B cell (primary cell): Measurements from ENCODE around the gene PABPC3. TPM values are rescaled to one million over a fixed set of nuclear protein-coding genes. Genes with fewer than 3 reads are reported as not detected.

Experiments used
- ATAC-seq: fragments of 200-7000 bp; cut with Tn5 transposase; one replicate; pipeline ENCODE4 v1.10.0; 2021; ENCODE audit warnings: low read depth, mild to moderate bottlenecking, moderate number of reproducible peaks, moderate library complexity
- CTCF ChIA-PET: fragments of 350-600 bp; sonication (Branson Sonifier 250); formaldehyde crosslinking; loops from one replicate; lab custom pipeline; 2021; ENCODE audit warnings: antibody characterized with exemption, inconsistent platforms; lab: Charles Lee
- POLR2A ChIA-PET: fragments of 350-600 bp; sonication (Branson Sonifier 250); formaldehyde crosslinking; loops from one replicate; lab custom pipeline; 2021; ENCODE audit warnings: antibody characterized with exemption; lab: Charles Lee
- DNase-seq: peaks from one replicate; pipeline ENCODE4 v3.0.0; 2013
- H2AFZ ChIP-seq: 2 replicates; pipeline ENCODE4 v1.6.1; 2012; ENCODE audit warnings: mild to moderate bottlenecking, low read depth, low read length; ENCODE audit not compliant: insufficient read depth, poor library complexity, severe bottlenecking
- H3K27ac ChIP-seq, 2 donors: 1 replicate in 1 of 2; 2 replicates in 1 of 2; pipeline ENCODE4 v1.5.1; 2012 to 2013; ENCODE audit warnings: low read length in 2 of 2, mild to moderate bottlenecking in 2 of 2, moderate library complexity in 1 of 2
- H3K27me3 ChIP-seq, 4 experiments: fragments of 200-600 bp in 1 of 4; sonication (generic) in 1 of 4; replicated peaks in 1 of 4; 1 replicate in 2 of 4; 2 replicates in 2 of 4; pipeline versions ENCODE4 v1.6.1 to v1.7.0; 2013 to 2016; ENCODE audit warnings: low read length in 3 of 4, mild to moderate bottlenecking in 2 of 4, mixed read lengths in 1 of 4, moderate library complexity in 1 of 4; ENCODE audit not compliant: insufficient read depth in 4 of 4, control insufficient read depth in 3 of 4; ENCODE audit errors: control extremely low read depth in 1 of 4
- H3K36me3 ChIP-seq, 2 experiments: replicated peaks in 1 of 2; 1 replicate in 1 of 2; 2 replicates in 1 of 2; pipeline versions ENCODE4 v1.6.1 to v1.7.1; 2013; ENCODE audit warnings: low read length in 1 of 2; ENCODE audit not compliant: insufficient read depth in 2 of 2, control insufficient read depth in 1 of 2; ENCODE audit errors: control extremely low read depth in 1 of 2, extremely low read depth in 1 of 2
- H3K4me1 ChIP-seq, 2 donors: fragments of 200-600 bp in 1 of 2; sonication (generic) in 1 of 2; 1 replicate in 1 of 2; 2 replicates in 1 of 2; pipeline versions ENCODE4 v1.5.1 to v1.6.1; 2013 to 2017; ENCODE audit warnings: low read length in 2 of 2; ENCODE audit not compliant: control insufficient read depth in 2 of 2, insufficient read depth in 2 of 2
- H3K4me2 ChIP-seq: replicated peaks from 2 replicates; pipeline ENCODE3; 2012; ENCODE audit warnings: mild to moderate bottlenecking, low read depth, low read length; ENCODE audit not compliant: poor library complexity, severe bottlenecking
- H3K4me3 ChIP-seq, 5 experiments: fragments of 200-600 bp in 1 of 5; sonication (generic) in 1 of 5; 1 replicate in 3 of 5; 2 replicates in 2 of 5; pipeline versions ENCODE4 v1.5.1 to v1.7.0; 2011 to 2016; ENCODE audit warnings: low read length in 4 of 5, mild to moderate bottlenecking in 4 of 5, low read depth in 2 of 5, control low read depth in 1 of 5, moderate library complexity in 1 of 5; ENCODE audit not compliant: insufficient read depth in 1 of 5; ENCODE audit errors: control extremely low read depth in 1 of 5, extremely low read depth in 1 of 5
- H3K79me2 ChIP-seq: fragments of 200-600 bp; sonication (generic); one replicate; pipeline ENCODE4 v1.6.0; 2016; ENCODE audit warnings: low read length; ENCODE audit not compliant: control insufficient read depth, insufficient read depth
- H3K9ac ChIP-seq: fragments of 200-600 bp; sonication (generic); 2 replicates; pipeline ENCODE4 v1.6.1; 2017; ENCODE audit warnings: mild to moderate bottlenecking, low read length, moderate library complexity
- H3K9me3 ChIP-seq, 3 donors: one replicate each; pipeline versions ENCODE4 v1.6.1 to v1.7.1; 2013; ENCODE audit warnings: low read length in 2 of 3; ENCODE audit not compliant: control insufficient read depth in 2 of 3, insufficient read depth in 1 of 3; ENCODE audit errors: control extremely low read depth in 1 of 3
- H4K20me1 ChIP-seq: 2 replicates; pipeline ENCODE4 v1.6.0; 2012; ENCODE audit warnings: mild to moderate bottlenecking, low read length; ENCODE audit not compliant: insufficient read depth, control insufficient read depth, poor library complexity, severe bottlenecking
- H3K27ac Mint-ChIP-seq: one replicate; pipeline ENCODE4 v1.8.0; 2021; ENCODE audit warnings: mixed read lengths
- H3K27me3 Mint-ChIP-seq: one replicate; pipeline ENCODE4 v1.8.0; 2021; ENCODE audit warnings: mixed read lengths
- H3K4me1 Mint-ChIP-seq: one replicate; pipeline ENCODE4 v1.8.0; 2021; ENCODE audit warnings: mixed read lengths
- H3K4me3 Mint-ChIP-seq: one replicate; pipeline ENCODE4 v1.8.0; 2021; ENCODE audit warnings: mixed read lengths
- H3K9me3 Mint-ChIP-seq: one replicate; pipeline ENCODE4 v1.8.0; 2022; ENCODE audit warnings: mixed read lengths; ENCODE audit not compliant: insufficient read depth
- EZH2 ChIP-seq: IDR thresholded peaks from 2 replicates; pipeline ENCODE4 v1.6.1; 2012; ENCODE audit warnings: borderline replicate concordance, low read depth, mild to moderate bottlenecking, moderate library complexity, low read length; ENCODE audit not compliant: insufficient read depth, poor library complexity, severe bottlenecking
- WGBS: methylation state at CpG from one replicate; pipeline ENCODE4 v1.1.5; 2013; ENCODE audit warnings: missing lambda C conversion rate; ENCODE audit not compliant: insufficient coverage; 5-methylcytosine and 5-hydroxymethylcytosine counted together
- intact Hi-C: fragments of 100-400 bp; cut with micrococcal nuclease; formaldehyde crosslinking; loops from one replicate; pipeline ENCODE4 v1.10.0; 2022
- polyA plus RNA-seq: library from polyadenylated mRNA; depleted of rRNA; stranded (reverse); fragments of >200 nt; gene quantifications from 2 replicates; pipeline ENCODE4 v1.2.3, GENCODE V29; 2012
- total RNA-seq, 2 donors: library from RNA; stranded (reverse); fragments of 120-200 nt in 1 of 2; gene quantifications; 1 replicate in 1 of 2; 2 replicates in 1 of 2; pipeline versions ENCODE4 v1.2.3 to v1.2.4, GENCODE V29; 2013 to 2022
- TF ChIP-seq, protein P1 (sequence below): fragments of 200-600 bp; IDR thresholded peaks from one replicate; pipeline ENCODE4 v1.8.0; 2022; ENCODE audit warnings: antibody characterized with exemption, mild to moderate bottlenecking

The PABPC3 gene
- total and polyA plus RNA-seq, 2 donors (not counting 1 experiment from before 2014, with no cell fraction given) = 0.06 to 0.10 TPM

DNA sequence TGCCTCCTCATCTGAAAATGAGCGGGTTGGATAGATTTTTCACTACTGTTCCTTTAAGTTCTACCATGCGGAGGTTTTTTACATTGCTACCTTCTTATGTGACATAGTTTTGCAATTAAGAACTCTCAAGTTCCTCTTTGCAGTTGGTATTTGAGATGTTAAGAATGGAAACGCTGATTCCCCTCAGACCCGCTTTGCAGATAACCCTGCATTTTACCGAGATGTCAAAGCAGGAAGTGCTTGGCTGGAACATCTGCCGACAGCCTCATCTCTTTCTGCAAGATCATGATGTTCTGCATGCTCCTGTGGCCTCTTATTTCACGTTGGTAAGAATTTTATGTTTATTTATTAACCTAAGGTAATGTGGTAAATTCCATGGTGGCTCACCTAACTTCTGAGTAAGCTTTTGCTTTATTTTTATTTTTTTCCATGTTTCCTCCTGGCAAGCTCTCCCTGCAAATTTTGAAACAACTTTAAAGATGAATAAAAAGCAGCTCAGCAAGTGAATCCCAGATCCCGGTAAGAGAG, 22.5 kb downstream of the PABPC3 start:
- ChIA-PET CTCF (no interaction called here), POLR2A (no interaction called here)
- no peak overlapping the region for H3K9ac ChIP-seq
- H3K4me2 ChIP-seq = no peak overlapping the region
- intact Hi-C loops = no loop called here
- ATAC-seq (no peak), DNase-seq (no peak)
- no peak overlapping the region for H3K4me3 ChIP-seq
- peaks cover 0 to 10% (median 1%) of the 10 kb centered on the region in 4 experiments for H3K27me3 ChIP-seq
- no peak overlapping the region for H3K27ac ChIP-seq
- peaks cover 38% of the 10 kb centered on the region for H3K27me3 Mint-ChIP-seq
- 47% methylated on average over 2 of the region's 8 CpGs for WGBS
- no peaks in the 10 kb centered on the region for H3K4me1 ChIP-seq
- no peak for TF ChIP-seq EZH2
- TF ChIP-seq, protein P1, sequence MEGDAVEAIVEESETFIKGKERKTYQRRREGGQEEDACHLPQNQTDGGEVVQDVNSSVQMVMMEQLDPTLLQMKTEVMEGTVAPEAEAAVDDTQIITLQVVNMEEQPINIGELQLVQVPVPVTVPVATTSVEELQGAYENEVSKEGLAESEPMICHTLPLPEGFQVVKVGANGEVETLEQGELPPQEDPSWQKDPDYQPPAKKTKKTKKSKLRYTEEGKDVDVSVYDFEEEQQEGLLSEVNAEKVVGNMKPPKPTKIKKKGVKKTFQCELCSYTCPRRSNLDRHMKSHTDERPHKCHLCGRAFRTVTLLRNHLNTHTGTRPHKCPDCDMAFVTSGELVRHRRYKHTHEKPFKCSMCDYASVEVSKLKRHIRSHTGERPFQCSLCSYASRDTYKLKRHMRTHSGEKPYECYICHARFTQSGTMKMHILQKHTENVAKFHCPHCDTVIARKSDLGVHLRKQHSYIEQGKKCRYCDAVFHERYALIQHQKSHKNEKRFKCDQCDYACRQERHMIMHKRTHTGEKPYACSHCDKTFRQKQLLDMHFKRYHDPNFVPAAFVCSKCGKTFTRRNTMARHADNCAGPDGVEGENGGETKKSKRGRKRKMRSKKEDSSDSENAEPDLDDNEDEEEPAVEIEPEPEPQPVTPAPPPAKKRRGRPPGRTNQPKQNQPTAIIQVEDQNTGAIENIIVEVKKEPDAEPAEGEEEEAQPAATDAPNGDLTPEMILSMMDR = no peak
- no peaks in the 10 kb centered on the region for H3K9me3 Mint-ChIP-seq
- H3K4me1 Mint-ChIP-seq = peaks cover 2% of the 10 kb centered on the region
- no peak overlapping the region for H2AFZ ChIP-seq
- H4K20me1 ChIP-seq = no peaks in the 10 kb centered on the region
- peaks cover 0 to 3% (median 3%) of the 10 kb centered on the region in 3 donors for H3K9me3 ChIP-seq
- no peak overlapping the region for H3K4me3 Mint-ChIP-seq
- no peaks in the 10 kb centered on the region for H3K36me3 ChIP-seq
- no peak overlapping the region for H3K27ac Mint-ChIP-seq
- H3K79me2 ChIP-seq = no peaks in the 10 kb centered on the region

DNA sequence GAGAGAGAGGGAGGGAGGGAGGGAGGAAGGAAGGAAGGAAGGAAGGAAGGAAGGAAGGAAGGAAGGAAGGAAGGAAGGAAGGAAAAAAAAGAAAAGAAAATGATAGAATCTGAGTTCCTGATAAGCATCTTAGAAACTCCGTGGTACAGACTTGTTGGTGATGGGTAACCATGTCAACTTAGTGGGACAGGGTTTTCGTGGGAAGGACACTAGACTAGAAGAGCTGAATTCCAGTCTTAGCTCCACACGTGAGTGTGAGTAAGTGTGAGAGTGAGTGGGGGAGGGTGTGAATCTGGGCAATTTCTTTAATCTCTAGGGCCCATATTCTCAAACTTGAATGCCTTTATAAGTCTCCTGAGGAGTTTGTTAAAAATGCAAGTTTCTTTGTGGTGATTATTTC, 35.0 kb downstream of the PABPC3 start:
- H4K20me1 ChIP-seq = no peaks in the 10 kb centered on the region
- no peak for ATAC-seq
- intact Hi-C loops = no loop called here
- H3K9ac ChIP-seq = no peak overlapping the region
- H3K27ac Mint-ChIP-seq = no peak overlapping the region
- no peak for TF ChIP-seq EZH2
- TF ChIP-seq, protein P1 = no peak
- H3K36me3 ChIP-seq = no peaks in the 10 kb centered on the region
- no peaks in the 10 kb centered on the region for H3K4me1 Mint-ChIP-seq
- ChIA-PET POLR2A (no interaction called here), CTCF (no interaction called here)
- DNase-seq = no peak
- no peak overlapping the region for H3K4me3 ChIP-seq
- H3K27ac ChIP-seq = no peak overlapping the region
- H3K79me2 ChIP-seq = no peaks in the 10 kb centered on the region
- H3K4me2 ChIP-seq = no peak overlapping the region
- no peak overlapping the region for H3K4me3 Mint-ChIP-seq
- H3K4me1 ChIP-seq = no peaks in the 10 kb centered on the region
- no peak overlapping the region for H2AFZ ChIP-seq
- H3K27me3 ChIP-seq = peaks cover 0 to 8% (median under 1%) of the 10 kb centered on the region in 4 experiments
- H3K27me3 Mint-ChIP-seq = peaks cover 19% of the 10 kb centered on the region
- no peaks in the 10 kb centered on the region for H3K9me3 ChIP-seq
- WGBS = 36% methylated on average over 1 of the region's 3 CpGs
- no peaks in the 10 kb centered on the region for H3K9me3 Mint-ChIP-seq
